Gastrocnemius medialis (tissue), 4 donors: ENCODE data around the gene TSPAN7.

Experiments
- CTCF ChIP-seq, 5 experiments: fragments of 450-650 bp in 3 of 5; fragments of 200-600 bp in 2 of 5; sonication (generic) in 2 of 5; IDR thresholded peaks in 4 of 5; conservative IDR thresholded peaks in 1 of 5; 1 replicate in 4 of 5; 2 replicates in 1 of 5; pipeline ENCODE4 v1.5.1; 2016 to 2019; ENCODE audit warnings: antibody characterized with exemption in 5 of 5, mild to moderate bottlenecking in 3 of 5, moderate library complexity in 3 of 5
- POLR2A ChIP-seq, 2 donors: fragments of 450-650 bp; IDR thresholded peaks; one replicate each; pipeline ENCODE4 v1.6.1; 2017; ENCODE audit warnings: antibody characterized with exemption in 2 of 2, mild to moderate bottlenecking in 2 of 2, moderate library complexity in 2 of 2

GRCh38 chrX:38651625-38652601, 90.6 kb downstream of the TSPAN7 start:
- TF ChIP-seq CTCF (IDR thresholded peaks at IDR 0.05 in 4 of 5, conservative IDR thresholded peaks at IDR 0.05 in 1 of 5) (no peak), POLR2A (IDR thresholded peaks at IDR 0.05) (no peak)
